Stimulated activated CD8-positive, alpha-beta memory T cell treated with anti-CD3 and anti-CD28 coated beads, Interleukin-12 subunit alpha, Interleukin-12 subunit beta, amount 100 ng/mL, for 1 hour (primary cell): ENCODE measurements around the gene MPC1.
A peak's percentile ranks its signal among the peaks of the same experiment; 100 is the strongest.
"Not testable (repeated sequence)": the region's sequence is repeated elsewhere in the genome, so short reads cannot be mapped to it uniquely, and the experiment has no call there.

Source experiments
- DNase-seq: peaks from one replicate; pipeline ENCODE4 v3.0.0-alpha.2; 2020; ENCODE audit warnings: low read depth

Gene MPC1

DNA sequence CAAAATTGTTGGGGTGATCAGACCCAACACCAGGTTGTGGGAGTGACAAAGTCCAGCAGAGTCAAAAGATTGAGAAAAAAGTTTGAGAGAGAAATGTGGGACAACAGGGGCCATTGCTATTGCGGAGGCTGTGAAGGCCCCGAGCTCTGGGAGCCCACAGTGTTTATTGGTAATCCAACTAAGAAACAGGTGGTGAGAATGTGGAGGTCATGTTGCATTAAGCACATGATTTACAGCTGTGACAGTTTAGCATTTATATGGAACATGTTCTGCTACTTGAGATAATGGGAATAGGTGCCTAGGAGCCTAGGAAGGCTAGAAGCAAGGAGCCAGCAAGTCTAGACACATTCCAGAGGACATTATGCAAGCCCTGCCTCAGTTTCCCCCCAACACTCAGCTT, 37.8 kb downstream of the MPC1 start:
- DNase-seq, result not testable (repeated sequence)

DNA sequence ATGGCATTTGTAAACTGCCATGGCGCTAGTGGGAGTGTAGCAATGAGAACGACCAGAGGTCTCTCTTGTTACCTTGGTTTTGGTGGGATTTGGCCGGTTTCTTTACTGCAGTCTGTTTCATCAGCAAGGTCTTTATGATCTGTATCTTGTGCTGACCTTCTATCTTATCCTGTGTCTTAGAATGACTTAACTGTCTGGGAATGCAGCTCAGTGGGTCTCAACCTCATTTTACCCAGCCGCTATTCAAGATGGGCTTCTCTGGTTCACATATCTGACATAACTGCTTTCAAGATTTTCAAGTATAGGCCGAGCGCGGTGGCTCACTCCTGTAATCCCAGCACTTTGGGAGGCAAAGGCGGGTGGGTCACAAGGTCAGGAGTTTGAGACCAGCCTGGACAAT, 38.5 kb downstream of the MPC1 start:
- DNase-seq, result no peak

DNA sequence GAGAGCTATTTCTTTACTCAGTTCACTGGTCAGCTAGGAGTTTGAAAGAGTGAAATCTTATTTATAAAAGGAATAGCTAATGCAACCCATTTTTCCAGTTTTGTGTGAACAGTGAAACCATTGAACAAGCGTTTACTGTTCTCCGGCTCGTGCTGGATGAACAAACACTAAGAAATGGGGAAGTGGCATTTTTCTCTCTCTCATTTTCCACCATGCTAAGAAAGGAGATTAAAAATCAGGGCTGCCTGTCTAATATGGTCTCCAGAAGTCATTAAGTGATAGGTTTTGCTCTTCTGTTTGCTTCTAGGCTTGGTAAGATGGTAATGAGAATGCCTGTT, 39.6 kb downstream of the MPC1 start:
- no peak for DNase-seq

DNA sequence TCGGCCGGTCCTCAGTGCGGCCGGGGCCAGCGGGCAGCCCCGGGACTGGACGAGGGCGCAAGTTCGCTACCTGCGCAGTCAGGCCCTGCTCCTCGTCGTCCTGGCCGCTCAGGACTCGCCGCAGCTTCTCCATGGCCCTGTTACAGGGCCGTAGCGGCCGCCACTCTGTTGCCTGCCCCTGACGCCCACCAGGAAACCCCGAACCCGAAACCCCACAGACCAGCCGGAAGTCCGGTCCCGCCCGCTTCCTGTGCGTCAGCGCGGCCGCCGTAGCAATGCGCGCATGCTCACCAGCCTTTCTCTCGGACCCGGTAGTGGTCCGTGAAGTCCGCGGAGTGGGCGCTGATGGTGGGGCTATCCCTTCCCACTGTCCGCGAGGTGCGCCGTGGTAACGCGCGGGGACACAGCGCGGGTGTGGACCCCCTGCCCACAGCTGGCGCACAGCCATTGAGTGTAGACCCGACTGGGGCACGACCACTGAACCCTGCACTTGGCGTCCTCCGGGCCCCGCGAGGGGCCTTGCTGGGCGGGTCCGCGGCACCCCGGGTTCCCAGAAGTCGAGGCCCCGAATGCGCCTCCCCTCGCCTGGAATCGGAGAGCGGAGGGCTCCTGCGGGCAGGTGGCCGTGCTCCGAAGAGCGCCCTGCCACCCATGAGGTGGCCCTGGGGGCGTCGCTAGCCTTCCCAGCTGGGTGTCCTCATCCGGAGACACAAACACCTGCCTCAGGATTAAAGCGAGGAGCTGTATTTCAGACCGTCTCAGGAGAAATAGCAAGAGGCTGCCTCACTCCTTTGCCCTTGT, 40.2 kb downstream of the MPC1 start, which contains the start of gene SFT2D1:
Gene SFT2D1 (minus strand): TSS at position 197 of the 801 bp plus-strand sequence. CDS start 64 bp downstream, at position 133.
- DNase-seq, result peak; percentile 70

DNA sequence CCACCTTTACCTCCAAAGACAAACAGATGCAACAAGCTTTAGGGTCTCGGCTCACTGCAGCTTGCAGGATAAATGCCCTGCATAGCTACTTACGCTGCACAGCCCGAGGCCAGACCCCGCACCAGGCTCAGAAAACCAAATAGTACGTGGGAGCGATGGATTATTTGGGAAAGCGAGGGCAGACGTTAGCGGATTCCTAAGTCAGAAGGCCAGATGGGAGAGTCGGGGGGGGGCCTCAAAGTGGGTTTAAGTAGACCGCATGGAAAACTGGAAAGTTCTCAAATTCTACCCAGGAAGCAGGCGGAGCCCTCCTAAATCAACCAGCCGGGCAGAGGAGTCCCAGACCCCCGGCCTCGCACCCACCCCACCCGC, 40.8 kb downstream of the MPC1 start:
- no peak for DNase-seq

DNA sequence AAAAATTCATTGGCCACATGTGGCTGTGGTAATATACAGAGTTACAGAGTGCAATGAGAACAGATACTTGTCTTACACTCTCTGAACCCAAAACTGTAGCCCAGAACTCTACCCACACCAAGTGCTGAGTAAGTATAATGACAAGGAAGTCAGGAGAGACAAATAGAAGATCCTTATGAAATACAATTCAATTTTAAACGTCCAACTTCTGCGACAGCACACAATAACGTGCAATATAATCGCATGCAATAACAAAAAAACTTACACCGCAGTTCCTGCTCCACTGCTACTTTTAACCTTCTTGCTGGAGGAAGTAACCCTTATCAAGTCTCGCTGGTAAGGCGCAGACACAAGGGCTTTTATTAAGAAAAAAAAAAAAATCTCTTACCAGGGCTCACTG, 41.3 kb downstream of the MPC1 start:
- no peak for DNase-seq

DNA sequence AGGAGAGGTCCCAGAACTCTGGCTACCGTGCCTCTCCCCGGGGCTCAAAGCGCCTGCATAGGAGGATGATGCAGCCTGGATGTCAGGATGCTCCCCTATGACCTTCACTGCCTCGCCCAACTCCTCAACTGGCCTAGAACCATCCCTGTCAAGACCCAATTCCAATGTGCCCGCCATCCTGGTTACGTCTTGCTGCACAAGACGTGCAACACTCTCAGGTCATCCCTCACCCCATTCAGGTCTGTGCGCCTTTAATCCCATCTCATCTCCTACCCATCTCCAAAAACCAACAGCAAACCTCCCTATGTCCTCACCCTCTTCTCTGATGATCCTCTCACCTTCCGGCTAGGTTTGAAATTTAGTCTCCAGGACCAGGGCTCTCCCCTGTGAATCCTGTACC, 43.9 kb downstream of the MPC1 start:
- DNase-seq, result no peak

DNA sequence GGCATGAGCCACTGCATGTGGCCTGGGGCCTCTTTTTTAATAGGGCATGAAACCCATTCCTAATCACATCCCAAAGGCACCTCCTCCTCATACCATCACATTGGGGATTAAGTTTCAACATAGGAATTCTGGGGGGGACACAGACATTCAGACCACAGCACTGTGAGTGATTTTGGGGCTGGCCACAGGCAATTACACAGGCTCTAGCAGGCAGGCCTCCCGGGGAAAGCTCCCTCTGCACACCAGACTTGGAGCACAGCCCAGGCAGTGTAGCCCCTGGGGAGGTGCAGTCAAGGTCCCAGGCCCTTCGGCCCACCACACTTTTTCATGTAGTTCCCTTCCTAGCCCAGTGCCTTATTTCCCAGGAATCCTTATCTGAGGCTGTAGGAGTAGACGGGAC, 45.9 kb downstream of the MPC1 start:
- DNase-seq, result no peak

DNA sequence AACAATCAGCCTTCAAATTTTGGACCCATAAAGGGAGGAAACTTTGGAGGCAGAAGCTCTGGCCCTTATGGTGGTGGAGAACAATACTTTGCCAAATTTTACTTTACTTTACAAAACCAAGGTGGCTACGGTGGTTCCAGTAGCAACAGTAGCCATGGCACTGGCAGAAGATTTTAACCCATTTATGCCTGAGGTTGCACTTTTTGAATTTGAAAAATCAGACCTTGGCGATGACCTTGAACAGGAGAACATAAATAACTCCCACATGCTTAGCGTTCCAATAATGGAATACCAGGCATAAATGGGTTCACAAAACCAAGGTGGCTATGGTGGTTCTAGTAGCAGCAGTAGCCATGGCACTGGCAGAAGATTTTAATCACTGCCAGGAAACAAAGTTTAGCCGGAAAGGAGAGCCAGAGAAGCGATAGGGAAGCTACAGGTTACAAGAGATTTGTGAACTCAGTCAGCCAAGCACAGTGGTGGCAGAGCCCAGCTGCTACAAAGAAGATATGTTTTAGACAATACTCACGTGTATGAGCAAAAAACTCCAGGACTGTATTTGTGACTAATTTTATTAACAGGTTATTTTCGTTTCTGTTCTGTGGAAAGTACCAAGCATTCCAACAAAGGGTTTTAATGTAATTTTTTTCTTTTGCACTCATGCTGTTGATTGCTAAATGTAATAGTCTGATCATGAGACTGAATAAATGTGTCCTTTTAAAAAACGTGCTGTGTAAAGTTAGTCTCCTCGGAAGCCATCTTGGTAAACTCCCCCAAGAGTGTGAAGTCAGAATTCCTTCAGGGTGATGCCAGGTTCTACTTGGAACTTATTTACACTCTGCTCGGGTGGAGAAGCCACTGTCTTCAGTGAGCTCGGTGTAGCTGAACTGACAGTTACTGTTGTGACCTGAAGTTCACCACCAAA, 47.1 kb downstream of the MPC1 start:
- no peak for DNase-seq

DNA sequence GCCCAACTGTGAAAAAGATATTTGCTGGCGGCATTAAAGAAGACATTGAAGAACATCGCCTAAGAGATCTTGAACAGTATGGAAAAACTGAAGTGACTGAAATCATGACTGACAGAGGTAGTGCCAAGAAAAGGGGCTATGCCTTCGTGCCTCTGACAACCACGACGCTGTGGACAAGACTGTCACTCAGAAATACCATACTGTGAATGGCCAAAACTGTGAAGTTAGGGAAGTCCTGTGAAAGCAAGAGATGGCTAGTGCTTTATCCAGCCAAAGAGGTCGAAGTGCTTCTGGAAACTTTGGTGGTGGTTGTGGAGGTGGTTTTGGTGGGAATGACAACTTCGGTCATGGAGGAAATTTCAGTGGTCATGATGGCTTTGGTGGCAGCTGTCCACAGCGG, 47.9 kb downstream of the MPC1 start:
- no peak for DNase-seq

DNA sequence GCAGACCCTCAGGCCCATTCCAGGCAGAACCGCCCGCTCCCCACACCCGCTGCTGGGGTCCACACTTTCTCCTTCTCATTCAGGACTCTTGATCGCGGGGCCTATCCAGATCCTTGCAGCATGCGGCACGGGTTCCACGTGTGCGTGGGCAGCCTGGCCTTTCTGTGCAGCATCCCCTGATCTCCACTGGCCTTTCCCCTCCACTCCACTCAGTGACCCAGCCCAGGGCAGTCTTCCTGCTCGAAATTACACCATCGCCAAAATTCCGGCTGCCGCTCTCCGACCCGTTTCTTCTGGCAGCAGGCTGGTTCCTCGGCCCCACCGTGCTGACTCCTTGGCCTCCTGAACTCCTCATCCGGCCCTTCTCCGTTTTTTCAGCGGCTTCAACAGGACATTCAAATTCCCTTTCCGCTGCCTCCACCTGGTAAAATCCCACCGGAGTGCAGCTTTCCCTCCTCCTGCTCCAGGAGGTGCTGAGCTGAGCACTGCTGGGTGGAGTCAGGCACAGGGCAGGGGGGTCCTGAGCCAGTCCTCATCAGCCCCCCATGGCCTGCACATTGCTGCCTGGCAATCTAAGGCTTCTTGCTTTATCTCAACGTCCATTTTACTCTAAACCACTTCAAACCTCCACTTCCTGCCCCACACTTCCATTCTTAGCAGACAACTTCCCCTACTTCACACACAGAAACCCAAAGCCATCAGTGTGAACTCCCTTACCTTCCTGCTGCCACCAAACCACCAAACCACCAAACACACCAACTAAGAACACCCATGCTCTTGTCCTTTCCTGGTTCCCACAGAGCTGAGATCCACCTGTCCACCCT, 49.4 kb downstream of the MPC1 start:
- no peak for DNase-seq

DNA sequence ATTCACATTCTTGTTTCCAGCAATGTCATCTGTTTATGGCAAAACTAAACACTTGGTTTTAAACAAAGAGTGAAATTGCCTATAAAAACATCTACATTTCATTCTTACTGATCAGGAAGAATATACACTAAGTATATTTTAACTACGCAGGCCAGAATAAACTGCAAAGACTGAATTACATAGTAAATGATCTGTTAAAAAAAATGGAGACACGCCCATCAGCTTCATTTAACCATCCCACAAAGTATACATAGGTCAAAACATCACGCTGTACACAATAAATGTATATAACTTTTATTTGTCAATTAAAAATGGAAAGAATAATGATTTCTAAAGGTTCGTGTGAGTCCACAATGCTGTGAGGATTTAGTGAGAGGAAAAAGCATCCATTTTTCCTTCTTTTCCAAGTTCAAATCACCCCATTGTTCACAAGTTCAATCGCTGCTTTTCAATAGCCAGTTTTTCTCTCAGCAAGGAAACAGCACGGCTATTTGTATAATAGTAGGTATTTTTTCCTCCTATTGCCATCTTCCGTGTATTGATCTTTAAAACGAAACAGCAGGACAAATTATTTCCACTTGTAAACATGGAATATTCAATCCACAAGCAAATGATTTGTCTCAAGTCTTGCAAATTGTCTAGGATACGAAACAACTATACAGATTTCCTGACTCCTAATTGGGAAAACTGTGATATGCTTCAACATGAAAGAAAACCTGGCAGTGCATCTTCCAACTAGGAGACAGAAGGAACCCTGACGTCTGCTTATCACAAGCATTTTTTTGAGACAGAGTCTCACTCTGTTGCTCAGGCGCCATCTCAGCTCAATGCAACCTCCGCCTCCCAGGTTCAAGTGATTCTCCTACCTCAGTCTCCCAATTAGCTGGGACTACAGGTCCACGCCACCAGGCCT, 51.0 kb downstream of the MPC1 start:
- no peak for DNase-seq

DNA sequence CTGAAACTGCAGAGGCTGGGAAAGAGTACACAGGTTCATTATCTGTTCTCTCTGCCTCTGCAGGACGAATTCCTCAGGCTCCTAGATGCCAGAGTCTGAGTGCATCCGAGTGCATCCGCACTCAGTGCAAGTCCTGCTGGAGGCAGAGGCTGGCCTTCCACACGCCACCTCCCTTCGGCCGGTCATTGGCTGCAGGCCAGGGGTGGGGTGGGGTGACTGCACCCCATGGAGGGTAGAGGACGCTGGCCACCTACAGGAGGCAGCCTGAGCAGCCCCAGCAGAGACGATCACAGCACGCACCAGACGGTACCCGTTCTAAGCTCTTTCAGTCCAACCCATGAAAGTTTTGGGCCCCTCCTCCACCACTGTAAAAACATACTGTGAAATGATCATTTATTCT, 52.1 kb downstream of the MPC1 start:
- DNase-seq, result no peak

DNA sequence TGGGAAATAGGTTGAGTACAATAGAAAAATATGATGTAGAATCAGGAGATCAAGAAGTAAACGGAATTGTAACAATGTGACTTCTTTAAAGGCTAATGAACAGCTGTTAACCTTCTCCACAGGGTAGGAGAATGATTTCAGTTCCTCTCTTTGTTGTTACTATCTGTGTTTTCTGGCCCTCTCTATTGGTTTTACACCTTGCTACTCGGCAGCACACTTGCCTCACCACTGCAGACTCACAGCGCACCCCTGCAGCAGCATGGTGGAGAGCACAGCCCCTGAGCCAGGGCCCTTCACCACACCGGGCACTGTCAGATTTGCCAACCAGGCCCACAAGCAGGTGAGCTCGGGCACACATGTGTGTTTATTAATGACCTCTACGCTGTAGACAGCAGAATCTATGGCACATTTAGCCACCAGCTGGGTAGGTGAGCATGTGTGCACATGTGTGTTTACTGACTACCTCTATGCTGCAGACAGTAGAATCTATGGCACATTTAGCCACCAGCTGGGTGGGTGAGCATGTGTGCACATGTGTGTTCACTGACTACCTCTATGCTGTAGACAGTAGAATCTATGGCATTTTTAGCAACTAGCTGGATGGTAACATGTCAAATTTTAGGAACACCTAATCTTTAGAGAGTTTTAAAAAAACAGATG, 57.2 kb downstream of the MPC1 start:
- DNase-seq, result no peak

DNA sequence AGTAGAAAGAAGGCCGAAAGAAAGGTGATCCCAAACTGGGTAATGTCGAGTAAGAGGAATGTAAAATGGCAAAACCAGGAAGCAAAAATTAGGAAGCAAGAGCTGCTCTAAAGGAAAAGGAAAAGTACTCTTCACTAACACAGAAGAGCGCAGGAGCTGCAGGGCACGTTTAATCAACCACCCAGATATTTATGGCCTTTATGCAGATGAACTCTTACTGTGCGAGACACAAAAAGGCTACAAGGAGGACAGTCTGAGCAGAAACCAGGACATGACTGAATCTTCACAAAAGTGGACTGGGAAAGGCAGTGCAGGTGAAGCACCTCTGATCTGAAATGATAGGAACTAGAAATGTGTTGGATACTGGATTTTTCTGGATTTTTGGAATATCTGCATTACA, 59.3 kb downstream of the MPC1 start:
- no peak for DNase-seq

DNA sequence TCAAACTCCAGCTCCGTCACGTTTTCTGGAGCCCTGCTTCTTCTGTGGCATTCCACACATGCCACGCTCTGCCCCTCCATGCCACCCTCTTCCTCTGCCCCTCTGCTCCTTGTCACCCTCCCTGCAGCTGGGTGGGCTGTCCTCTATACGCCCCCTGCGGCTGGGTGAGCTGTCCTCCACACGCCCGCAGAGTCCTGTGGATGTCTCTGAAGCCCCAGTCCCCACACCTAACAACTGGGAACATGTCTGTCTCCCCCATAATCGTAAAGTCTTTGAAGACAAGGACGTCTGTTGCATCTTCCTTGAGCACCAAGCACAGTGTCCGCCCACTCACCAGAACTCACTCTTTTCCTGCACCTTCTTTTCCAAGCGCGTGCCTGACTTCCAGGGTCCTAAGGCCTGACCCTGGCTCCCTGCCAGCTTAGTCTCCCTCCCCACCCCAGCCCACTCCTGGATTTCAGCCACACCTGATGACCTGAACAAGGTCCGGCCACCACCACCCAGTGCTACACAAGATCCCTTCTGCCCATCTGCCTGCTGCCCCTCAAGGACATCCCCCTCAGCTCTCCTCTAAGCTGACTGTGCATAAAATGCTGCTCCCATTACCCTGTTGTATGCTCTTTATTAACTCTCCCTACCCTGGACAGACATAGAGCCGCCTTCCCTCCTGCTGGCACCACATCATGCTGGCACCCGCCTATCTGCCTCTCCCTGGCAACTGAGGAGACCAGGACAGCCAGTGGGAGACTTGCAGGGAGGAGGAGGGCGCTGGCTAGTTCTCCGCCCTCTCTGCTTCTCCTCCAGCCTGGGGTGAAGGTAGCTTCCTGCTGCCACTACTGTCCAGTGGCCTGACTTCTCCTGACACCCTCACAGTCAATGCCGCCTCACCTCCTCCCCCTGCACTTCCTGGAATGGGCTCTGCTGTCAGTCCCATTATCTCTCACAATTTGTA, 63.8 kb downstream of the MPC1 start:
- no peak for DNase-seq

DNA sequence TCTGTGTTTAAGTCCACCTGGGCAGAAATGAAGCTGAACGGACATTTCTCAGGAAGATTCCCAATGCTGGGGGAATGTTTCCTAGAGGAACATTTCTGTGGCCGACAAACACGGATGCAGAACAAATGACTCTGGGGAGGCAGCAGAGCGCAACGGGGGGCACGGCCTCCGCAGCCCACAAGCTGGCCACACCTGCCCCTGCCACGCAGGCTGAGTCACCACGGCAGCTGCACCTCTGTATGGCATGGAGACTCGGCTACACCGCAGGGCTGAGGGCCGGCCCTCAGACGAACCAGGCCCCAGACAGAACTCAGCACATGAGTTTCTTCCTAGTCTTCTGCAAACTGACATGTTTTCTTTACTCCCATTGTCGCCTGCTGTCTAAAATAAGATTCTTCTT, 64.5 kb downstream of the MPC1 start:
- DNase-seq, result no peak

DNA sequence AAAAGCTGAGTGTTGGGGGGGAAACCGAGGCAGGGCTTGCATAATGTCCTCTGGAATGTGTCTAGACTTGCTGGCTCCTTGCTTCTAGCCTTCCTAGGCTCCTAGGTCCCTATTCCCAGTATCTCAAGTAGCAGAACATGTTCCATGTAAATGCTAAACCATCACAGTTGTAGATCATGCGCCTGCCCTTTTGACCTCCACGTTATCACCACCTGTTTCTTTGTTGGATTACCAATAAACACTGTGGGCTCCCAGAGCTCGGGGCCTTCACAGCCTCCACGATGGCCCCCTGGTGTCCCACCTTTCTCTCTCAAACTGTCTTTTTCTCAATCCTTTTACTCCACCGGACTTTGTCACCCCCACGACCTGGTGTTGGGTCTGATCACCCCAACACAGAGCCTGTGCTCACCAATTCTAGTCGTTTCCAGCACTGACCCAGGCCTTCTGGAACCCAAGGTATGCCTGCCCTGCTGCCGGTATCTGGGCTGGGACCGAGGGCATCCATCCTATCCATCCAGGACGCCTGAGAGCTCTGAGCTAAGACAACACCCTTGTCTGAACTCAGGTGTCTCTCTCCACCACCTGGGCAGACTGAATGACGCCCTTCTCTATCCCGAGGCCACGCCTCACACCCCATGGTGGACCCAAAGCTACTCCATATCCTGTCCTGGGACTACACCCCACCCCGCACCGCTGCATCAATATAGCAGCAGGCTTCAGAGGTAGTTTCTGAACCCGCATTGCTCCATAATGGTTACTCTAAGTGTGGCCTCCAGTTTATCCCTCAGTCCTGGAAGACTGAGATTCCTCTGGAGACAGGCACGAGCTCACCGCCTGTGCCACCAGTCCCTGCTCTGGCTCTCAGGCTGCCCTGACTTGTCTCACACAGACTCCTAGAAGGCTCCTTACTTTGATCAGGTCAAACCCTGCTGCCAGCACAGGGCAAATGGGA, 65.2 kb downstream of the MPC1 start:
- no peak for DNase-seq

DNA sequence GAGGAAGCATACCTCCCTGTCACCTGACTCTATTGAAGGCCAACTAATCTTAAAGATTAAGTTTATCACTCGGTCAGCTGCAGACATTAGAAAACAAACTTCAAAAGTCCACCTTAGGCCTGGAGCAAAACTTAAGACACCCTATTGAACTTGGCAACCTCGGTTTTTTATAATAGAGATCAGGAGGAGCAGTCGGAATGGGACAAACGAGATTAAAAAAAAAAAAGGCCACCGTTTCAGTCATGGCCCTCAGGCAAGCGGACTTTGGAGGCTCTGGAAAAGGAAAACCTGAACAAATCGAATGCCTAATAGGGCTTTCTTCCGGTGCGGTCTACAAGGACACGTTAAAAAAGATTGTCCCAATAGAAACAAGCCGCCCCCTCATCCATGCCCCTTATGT, 67.3 kb downstream of the MPC1 start:
- DNase-seq, result no peak
